ENCODE data around the gene MFAP3L. TPM values are rescaled to one million over a fixed set of nuclear protein-coding genes. Genes with fewer than 3 reads are reported as not detected.
A peak's percentile ranks its signal among the peaks of the same experiment; 100 is the strongest.

MFAP3L gene
- total RNA-seq, 1 experiment from 2014 or later = 5.1 TPM

- no peak for TF ChIP-seq CTCF (conservative IDR thresholded peaks at IDR 0.05)
- H3K23me2 ChIP-seq (ENCODE audit: insufficient read length, low read depth, low read length, poor library complexity, severe bottlenecking) = no peaks in the 10 kb centered on the region
- H3K23ac ChIP-seq (ENCODE audit: insufficient read length, low read depth, low read length) = no peak overlapping the region
- WGBS (ENCODE audit: extremely low coverage, insufficient read length, low lambda C conversion rate) = no CpG with 5 or more reads among the region's 5 CpGs
- no peak overlapping the region for H3K9ac ChIP-seq (ENCODE audit: extremely low read depth, insufficient read length, low read length)
- no peak overlapping the region for H3K56ac ChIP-seq (ENCODE audit: insufficient read length, low read depth, low read length)
- H4K20me1 ChIP-seq (ENCODE audit: control insufficient read depth, insufficient read depth, insufficient read length) = no peaks in the 10 kb centered on the region
- no peak overlapping the region for H2BK15ac ChIP-seq (ENCODE audit: low read depth, low read length)
- H4K8ac ChIP-seq (replicated peaks; ENCODE audit: insufficient read length, low read depth, low read length) = no peak overlapping the region
- no peaks in the 10 kb centered on the region for H3K79me1 ChIP-seq (ENCODE audit: insufficient read depth, low read depth, low read length, poor library complexity, severe bottlenecking)
- H2AFZ ChIP-seq (ENCODE audit: low read length) = no peak overlapping the region
- no peak overlapping the region for H4K91ac ChIP-seq (ENCODE audit: insufficient read length, low read depth, low read length)
- H3K4me3 Mint-ChIP-seq = no peak overlapping the region
- H2BK12ac ChIP-seq (ENCODE audit: insufficient read length, low read depth, low read length) = no peak overlapping the region
- H3K18ac ChIP-seq (ENCODE audit: insufficient read length, low read depth, low read length) = no peak overlapping the region
- H2BK20ac ChIP-seq (ENCODE audit: low read depth, low read length, poor library complexity, severe bottlenecking) = no peak overlapping the region
- no peak overlapping the region for H3K27ac ChIP-seq (ENCODE audit: insufficient read length, low read depth, low read length)
- H3K36me3 Mint-ChIP-seq (ENCODE audit: insufficient read depth in 1 of 3, low read depth in 3 of 3) = peaks cover 10 to 47% (median 12%) of the 10 kb centered on the region in 3 experiments
- no peak overlapping the region for H2BK5ac ChIP-seq (ENCODE audit: insufficient read length, low read length)
- H2AK5ac ChIP-seq (ENCODE audit: insufficient read length, low read length) = no peak overlapping the region
- H4K5ac ChIP-seq (ENCODE audit: insufficient read length, low read depth, low read length) = no peak overlapping the region
- H2BK120ac ChIP-seq (ENCODE audit: low read depth, low read length, poor library complexity, severe bottlenecking) = no peak overlapping the region
- H3K4ac ChIP-seq (ENCODE audit: low read depth, low read length) = no peak overlapping the region
- no peaks in the 10 kb centered on the region for H3K9me3 ChIP-seq (ENCODE audit: control insufficient read depth, low read depth, low read length)
- no peak overlapping the region for H3T11ph ChIP-seq (ENCODE audit: low read length)
- no peaks in the 10 kb centered on the region for H3K27me3 ChIP-seq (ENCODE audit: insufficient read depth, low read length)
- H3K4me1 Mint-ChIP-seq = peaks cover 34 to 47% of the 10 kb centered on the region in 2 experiments
- no peak overlapping the region for H3K14ac ChIP-seq (ENCODE audit: insufficient read depth, low read length)
- no peaks in the 10 kb centered on the region for H3K79me2 ChIP-seq (ENCODE audit: insufficient read depth, low read length)
- peaks cover 6% of the 10 kb centered on the region for H3K4me1 ChIP-seq (ENCODE audit: insufficient read depth, low read length)
- no peak for DNase-seq
- peaks cover 1% of the 10 kb centered on the region; the same call in 1 of the 2 replicates for H3K27me3 Mint-ChIP-seq (ENCODE audit: low read depth)
- H3K27ac Mint-ChIP-seq = peak overlapping the region in 2 of 3 experiments; percentile 58 to 89; a peak in 3 of 7 replicates
- no peak overlapping the region for H3K4me2 ChIP-seq (ENCODE audit: insufficient read depth, insufficient read length, low read length)
- peaks cover 24 to 38% of the 10 kb centered on the region in 2 experiments for H3K9me3 Mint-ChIP-seq
Observed at GRCh38 chr4:169941141-169941540, 85.1 kb downstream of the MFAP3L start.

Data from H9 (cell line).